K562 (cell line): Measurements from ENCODE around the gene CBFA2T3. TPM values are rescaled to one million over a fixed set of nuclear protein-coding genes. Genes with fewer than 3 reads are reported as not detected.

Experiments
- ATAC-seq: fragments of 200-7000 bp; cut with Tn5 transposase; 3 replicates; pipeline ENCODE4 v1.9.1; 2020; ENCODE audit warnings: moderate library complexity
- BruUV-seq: library from RNA; stranded (reverse); fragments of 400-500 nt; replicated peaks from 2 replicates; lab custom pipeline; 2021; lab: Mats Ljungman, UMichigan
- CTCF ChIA-PET: fragments of 300-600 bp; formaldehyde crosslinking; extraction: SDS; loops from one replicate; lab custom pipeline; 2021; ENCODE audit warnings: low intra/inter-chr PET ratio; lab: Yijun Ruan, JAX
- POLR2A ChIA-PET: fragments of 300-600, 350-650 bp; sonication (Branson Sonifier 250); formaldehyde crosslinking; extraction: SDS; loops from one replicate; lab custom pipeline; 2021; ENCODE audit warnings: antibody characterized with exemption, inconsistent platforms; lab: Yijun Ruan, JAX
- DNase-seq, 4 experiments: peaks; one replicate each; pipeline versions ENCODE4 v3.0.0 to v3.0.0-alpha.2; 2011 to 2018; ENCODE audit warnings: low spot score in 3 of 4, mixed read lengths in 3 of 4; ENCODE audit errors: extremely low read depth in 1 of 4
- FAIRE-seq: peaks from 2 replicates; lab custom pipeline; 2011; peaks lifted over from hg19 to GRCh38; lab: Jason Lieb, UNC
- H2AFZ ChIP-seq: 2 replicates; pipeline ENCODE4 v1.6.0; 2011; ENCODE audit warnings: low read depth, low read length, control low read depth, inconsistent platforms
- H3K27ac ChIP-seq: fragments of 200-600 bp; 3 replicates; pipeline ENCODE4 v1.8.0; 2011; ENCODE audit warnings: low read depth, mild to moderate bottlenecking, control low read depth, inconsistent platforms, low read length, moderate library complexity, mixed read lengths; ENCODE audit errors: extremely low read depth
- H3K27me3 ChIP-seq, 2 experiments: fragments of 300-600 bp in 1 of 2; 2 replicates in 1 of 2; 3 replicates in 1 of 2; pipeline versions ENCODE4 v1.6.0 to v1.8.0; 2011; ENCODE audit warnings: inconsistent platforms in 2 of 2, low read length in 2 of 2, mild to moderate bottlenecking in 1 of 2, mixed read lengths in 1 of 2, moderate library complexity in 1 of 2; ENCODE audit not compliant: control insufficient read depth in 2 of 2, insufficient read depth in 2 of 2
- H3K36me3 ChIP-seq: fragments of 300-600 bp; 3 replicates; pipeline ENCODE4 v1.8.0; 2011; ENCODE audit warnings: mild to moderate bottlenecking, low read length, inconsistent platforms; ENCODE audit not compliant: control insufficient read depth, insufficient read depth
- H3K4me1 ChIP-seq, 2 experiments: fragments of 200-600 bp in 1 of 2; replicated peaks in 1 of 2; 2 replicates in 1 of 2; 3 replicates in 1 of 2; pipeline versions ENCODE4 v1.5.1 to v1.8.0; 2011; ENCODE audit warnings: inconsistent platforms in 2 of 2, low read length in 2 of 2, mild to moderate bottlenecking in 1 of 2, mixed read lengths in 1 of 2, moderate library complexity in 1 of 2; ENCODE audit not compliant: control insufficient read depth in 2 of 2, insufficient read depth in 2 of 2
- H3K4me2 ChIP-seq: 2 replicates; pipeline ENCODE4 v1.6.1; 2011; ENCODE audit warnings: low read length, control low read depth, inconsistent platforms, mixed read lengths; ENCODE audit not compliant: insufficient read depth
- H3K4me3 ChIP-seq: fragments of 200-600 bp; sonication (generic), shearing (Covaris generic); 2 replicates; pipeline ENCODE4 v1.5.1; 2016; ENCODE audit warnings: control low read depth, inconsistent platforms
- H3K79me2 ChIP-seq: fragments of 200-600 bp; 3 replicates; pipeline ENCODE4 v1.8.0; 2011; ENCODE audit warnings: low read length, inconsistent platforms; ENCODE audit not compliant: control insufficient read depth, insufficient read depth
- H3K9ac ChIP-seq, 2 experiments: 2 replicates each; pipeline versions ENCODE4 v1.6.0 to v1.6.1; 2011; ENCODE audit warnings: low read depth in 2 of 2, low read length in 2 of 2, control low read depth in 1 of 2, inconsistent platforms in 1 of 2, mild to moderate bottlenecking in 1 of 2, mixed read lengths in 1 of 2; ENCODE audit not compliant: insufficient read depth in 1 of 2
- H3K9me1 ChIP-seq: one replicate; pipeline ENCODE4 v1.6.0; 2011; ENCODE audit warnings: inconsistent platforms, mild to moderate bottlenecking, low read length, moderate library complexity; ENCODE audit not compliant: control insufficient read depth, insufficient read depth
- H3K9me3 ChIP-seq: replicated peaks from 2 replicates; pipeline ENCODE4 v1.5.1; 2011; ENCODE audit warnings: low read depth, low read length, inconsistent platforms; ENCODE audit not compliant: control insufficient read depth, insufficient read depth
- H4K20me1 ChIP-seq: replicated peaks from 2 replicates; pipeline ENCODE4 v1.6.1; 2011; ENCODE audit warnings: low read length, inconsistent platforms, mixed read lengths; ENCODE audit not compliant: control insufficient read depth, insufficient read depth
- ARID1B ChIP-seq: fragments of 450-650 bp; IDR thresholded peaks from 2 replicates; pipeline ENCODE4 v1.6.1; 2016; ENCODE audit warnings: antibody characterized with exemption, mild to moderate bottlenecking, inconsistent platforms
- ATF7 ChIP-seq: fragments of 450-650 bp; IDR thresholded peaks from 2 replicates; pipeline ENCODE4 v1.7.1; 2014; ENCODE audit warnings: mild to moderate bottlenecking, moderate library complexity
- FOXP4 ChIP-seq: sonication (generic); formaldehyde crosslinking; IDR thresholded peaks from 2 replicates; pipeline ENCODE4 v1.8.0; 2022; ENCODE audit warnings: mild to moderate bottlenecking, missing genetic modification reagents, borderline replicate concordance
- HNRNPLL ChIP-seq: fragments of 200-400 bp; formaldehyde crosslinking; IDR thresholded peaks from 2 replicates; pipeline ENCODE4 v1.6.1; 2017; ENCODE audit warnings: low read length, low read depth, mild to moderate bottlenecking; ENCODE audit not compliant: poor library complexity, severe bottlenecking
- MIER1 ChIP-seq: fragments of 450-650 bp; IDR thresholded peaks from 2 replicates; pipeline ENCODE4 v1.6.1; 2016; ENCODE audit warnings: antibody characterized with exemption, mild to moderate bottlenecking, low read depth
- MXI1 ChIP-seq: IDR thresholded peaks from 2 replicates; pipeline ENCODE4 v1.6.1; 2011; ENCODE audit warnings: low read depth, mild to moderate bottlenecking, improper control_type of control experiment, low read length
- WHSC1 ChIP-seq: IDR thresholded peaks from one replicate; pipeline ENCODE4 v1.6.1; 2012; ENCODE audit warnings: low read length, control low read depth, inconsistent platforms
- ZBTB2 ChIP-seq: fragments of 450-650 bp; IDR thresholded peaks from 2 replicates; pipeline ENCODE4 v1.6.1; 2016; ENCODE audit warnings: antibody characterized with exemption
- ZNF431 ChIP-seq: sonication (generic); formaldehyde crosslinking; IDR thresholded peaks from 2 replicates; pipeline ENCODE4 v1.8.0; 2022; ENCODE audit warnings: mild to moderate bottlenecking, missing genetic modification reagents
- ZNF507 ChIP-seq: conservative IDR thresholded peaks from 2 replicates; pipeline ENCODE4 v1.6.1; 2017; ENCODE audit warnings: missing genetic modification characterization, missing compliant biosample characterization
- ZNF583 ChIP-seq: fragments of 250-450 bp; sonication (Bioruptor Pico); IDR thresholded peaks from 2 replicates; pipeline ENCODE4 v1.4.0; 2020
- WGBS: fragments of 100-300 bp; shearing (Covaris generic); methylation state at CpG from one replicate; pipeline ENCODE4 v1.1.6; 2016; ENCODE audit warnings: low coverage, mixed read lengths; ENCODE audit not compliant: insufficient coverage; ENCODE audit errors: missing lambda C conversion rate; 5-methylcytosine and 5-hydroxymethylcytosine counted together
- in situ Hi-C: fragments of 300-500 bp; cut with MboI; formaldehyde crosslinking; loops from 4 replicates; pipeline ENCODE4 v1.15.0; 2018; ENCODE audit warnings: inconsistent platforms, mixed read lengths
- intact Hi-C: fragments of 100-400 bp; cut with micrococcal nuclease; formaldehyde crosslinking; loops from 2 replicates; pipeline ENCODE4 v1.14.2; 2022
- polyA plus RNA-seq, 8 experiments: library from polyadenylated mRNA; depleted of rRNA in 4 of 8; stranded (reverse) in 5 of 8; unstranded in 3 of 8; fragments of >200 nt; fragmentation: Nextera tagmentation in 2 of 8; fragmentation: Illumina TruSeq in 1 of 8; extraction: Ambion mirVana in 2 of 8; extraction: Trizol in 1 of 8; gene quantifications; 2 replicates each; pipeline versions ENCODE4 v1.2.1 to v1.2.3, GENCODE V29; 2011 to 2014; ENCODE audit warnings: inconsistent platforms in 1 of 8, missing spikeins in 1 of 8
- total RNA-seq, 7 experiments: library from RNA; depleted of rRNA in 6 of 7; stranded (reverse); fragments of >200 nt in 6 of 7; fragmentation: Illumina TruSeq in 2 of 7; extraction: Trizol in 2 of 7; gene quantifications; 2 replicates each; pipeline versions ENCODE4 v1.2.1 to v1.2.3, GENCODE V29; 2011 to 2021; ENCODE audit warnings: low replicate concordance in 1 of 7
- TF ChIP-seq, protein P1 (sequence below): sonication (generic); formaldehyde crosslinking; IDR thresholded peaks from 2 replicates; pipeline ENCODE4 v1.8.0; 2022; ENCODE audit warnings: mild to moderate bottlenecking, missing genetic modification reagents
- TF ChIP-seq, protein P2 (sequence below), 2 experiments: fragments of 250-450 bp in 1 of 2; fragments of 450-650 bp in 1 of 2; sonication (Bioruptor Pico) in 1 of 2; IDR thresholded peaks; 2 replicates each; pipeline versions ENCODE4 v1.6.1 to v1.8.0; 2016 to 2021; ENCODE audit warnings: mild to moderate bottlenecking in 2 of 2, moderate library complexity in 2 of 2, missing compliant biosample characterization in 1 of 2, missing genetic modification characterization in 1 of 2

Gene CBFA2T3
- total and polyA plus RNA-seq, 9 of the 15 experiments (the other 6 are each of a cell fraction or from before 2014, with no cell fraction given): 2.3 to 145 (median 6.7) TPM

GRCh38 chr16:88999457-89000206 is 22.6 kb upstream of the CBFA2T3 start:
- Histone ChIP-seq H3K27me3 (no peaks in the 10 kb centered on the region), H3K9me3 (peaks cover 25% of the 10 kb centered on the region), H3K4me1 (peaks cover 39 to 72% of the 10 kb centered on the region in 2 experiments), H3K9me1 (no peaks in the 10 kb centered on the region), H3K27ac (peak overlapping the region; percentile 74), H3K4me2 (peak overlapping the region; percentile 80), H4K20me1 (no peaks in the 10 kb centered on the region; the same call in 1 of the 2 replicates), H2AFZ (peak overlapping the region; percentile 87), H3K4me3 (no peak overlapping the region), H3K9ac (peak overlapping the region; percentile 41 to 54; a peak in 3 of 4 replicates), H3K79me2 (no peaks in the 10 kb centered on the region), H3K36me3 (no peaks in the 10 kb centered on the region)
- POLR2A ChIA-PET: interaction anchor here (0.9 kb wide), 1 partner anchor 34 kb away, joined by 3 read pairs; no protein-coding TSS in a partner anchor
- CTCF ChIA-PET: no interaction called here
- WGBS: 3% methylated on average over 15 of the region's 39 CpGs
- ATAC-seq (peak; percentile 15), DNase-seq (peak; percentile 76 to 88 (median 80)), FAIRE-seq (peak; percentile 91)
- intact Hi-C loops: loop anchor here (5.0 to 10.0 kb wide), 2 partner anchors 48 to 185 kb away; partner anchors contain the start of gene APRT
- no TSS peak for BruUV-seq
- in situ Hi-C loops: loop anchor here (5.0 kb wide), 1 partner anchor 48 kb away; no protein-coding TSS in a partner anchor
- TF ChIP-seq MXI1: 0 out of 2 replicates have a peak, but pooled peaks have one; percentile 65
- 0 out of 2 replicates have a peak, but pooled peaks have one; percentile 34 for TF ChIP-seq MIER1
- TF ChIP-seq ATF7: peak; percentile 47
- peak; percentile 47 for TF ChIP-seq ARID1B
- TF ChIP-seq FOXP4 (CRISPR knock-in tag): no peak
- TF ChIP-seq ZNF431 (CRISPR knock-in tag): no peak
- TF ChIP-seq, protein P1, sequence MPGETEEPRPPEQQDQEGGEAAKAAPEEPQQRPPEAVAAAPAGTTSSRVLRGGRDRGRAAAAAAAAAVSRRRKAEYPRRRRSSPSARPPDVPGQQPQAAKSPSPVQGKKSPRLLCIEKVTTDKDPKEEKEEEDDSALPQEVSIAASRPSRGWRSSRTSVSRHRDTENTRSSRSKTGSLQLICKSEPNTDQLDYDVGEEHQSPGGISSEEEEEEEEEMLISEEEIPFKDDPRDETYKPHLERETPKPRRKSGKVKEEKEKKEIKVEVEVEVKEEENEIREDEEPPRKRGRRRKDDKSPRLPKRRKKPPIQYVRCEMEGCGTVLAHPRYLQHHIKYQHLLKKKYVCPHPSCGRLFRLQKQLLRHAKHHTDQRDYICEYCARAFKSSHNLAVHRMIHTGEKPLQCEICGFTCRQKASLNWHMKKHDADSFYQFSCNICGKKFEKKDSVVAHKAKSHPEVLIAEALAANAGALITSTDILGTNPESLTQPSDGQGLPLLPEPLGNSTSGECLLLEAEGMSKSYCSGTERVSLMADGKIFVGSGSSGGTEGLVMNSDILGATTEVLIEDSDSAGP (CRISPR knock-in tag): no peak
- no peak for TF ChIP-seq ZNF583 (CRISPR knock-in tag)
- TF ChIP-seq, protein P2, sequence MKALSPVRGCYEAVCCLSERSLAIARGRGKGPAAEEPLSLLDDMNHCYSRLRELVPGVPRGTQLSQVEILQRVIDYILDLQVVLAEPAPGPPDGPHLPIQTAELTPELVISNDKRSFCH (CRISPR knock-in tag; IDR thresholded peaks at IDR 0.05): no peak
- TF ChIP-seq, protein P2 (tag; IDR thresholded peaks at IDR 0.05): 0 out of 2 replicates have a peak, but pooled peaks have one; percentile 27
- TF ChIP-seq HNRNPLL: peak; percentile 45
- TF ChIP-seq ZBTB2: peak; percentile 74; the same call in 1 of the 2 replicates
- TF ChIP-seq ZNF507 (tag): no peak
- TF ChIP-seq WHSC1: no peak
